Activated naive CD8-positive, alpha-beta T cell (primary cell): Measurements from ENCODE around the gene FAM219A.
A peak's percentile ranks its signal among the peaks of the same experiment; 100 is the strongest.

ENCODE experiments used
- H3K27ac Mint-ChIP-seq: one replicate; pipeline ENCODE4 v1.8.0; 2021; ENCODE audit warnings: mixed read lengths
- H3K27me3 Mint-ChIP-seq: one replicate; pipeline ENCODE4 v1.8.0; 2021; ENCODE audit warnings: mixed read lengths
- H3K36me3 Mint-ChIP-seq: one replicate; pipeline ENCODE4 v1.8.0; 2021; ENCODE audit warnings: mixed read lengths
- H3K4me1 Mint-ChIP-seq: one replicate; pipeline ENCODE4 v1.8.0; 2021; ENCODE audit warnings: low read depth, mixed read lengths
- H3K4me3 Mint-ChIP-seq: one replicate; pipeline ENCODE4 v1.8.0; 2021; ENCODE audit warnings: mild to moderate bottlenecking, mixed read lengths
- H3K9me3 Mint-ChIP-seq: one replicate; pipeline ENCODE4 v1.8.0; 2021; ENCODE audit warnings: low read depth, mixed read lengths

Gene FAM219A, protein sequence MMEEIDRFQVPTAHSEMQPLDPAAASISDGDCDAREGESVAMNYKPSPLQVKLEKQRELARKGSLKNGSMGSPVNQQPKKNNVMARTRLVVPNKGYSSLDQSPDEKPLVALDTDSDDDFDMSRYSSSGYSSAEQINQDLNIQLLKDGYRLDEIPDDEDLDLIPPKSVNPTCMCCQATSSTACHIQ

DNA sequence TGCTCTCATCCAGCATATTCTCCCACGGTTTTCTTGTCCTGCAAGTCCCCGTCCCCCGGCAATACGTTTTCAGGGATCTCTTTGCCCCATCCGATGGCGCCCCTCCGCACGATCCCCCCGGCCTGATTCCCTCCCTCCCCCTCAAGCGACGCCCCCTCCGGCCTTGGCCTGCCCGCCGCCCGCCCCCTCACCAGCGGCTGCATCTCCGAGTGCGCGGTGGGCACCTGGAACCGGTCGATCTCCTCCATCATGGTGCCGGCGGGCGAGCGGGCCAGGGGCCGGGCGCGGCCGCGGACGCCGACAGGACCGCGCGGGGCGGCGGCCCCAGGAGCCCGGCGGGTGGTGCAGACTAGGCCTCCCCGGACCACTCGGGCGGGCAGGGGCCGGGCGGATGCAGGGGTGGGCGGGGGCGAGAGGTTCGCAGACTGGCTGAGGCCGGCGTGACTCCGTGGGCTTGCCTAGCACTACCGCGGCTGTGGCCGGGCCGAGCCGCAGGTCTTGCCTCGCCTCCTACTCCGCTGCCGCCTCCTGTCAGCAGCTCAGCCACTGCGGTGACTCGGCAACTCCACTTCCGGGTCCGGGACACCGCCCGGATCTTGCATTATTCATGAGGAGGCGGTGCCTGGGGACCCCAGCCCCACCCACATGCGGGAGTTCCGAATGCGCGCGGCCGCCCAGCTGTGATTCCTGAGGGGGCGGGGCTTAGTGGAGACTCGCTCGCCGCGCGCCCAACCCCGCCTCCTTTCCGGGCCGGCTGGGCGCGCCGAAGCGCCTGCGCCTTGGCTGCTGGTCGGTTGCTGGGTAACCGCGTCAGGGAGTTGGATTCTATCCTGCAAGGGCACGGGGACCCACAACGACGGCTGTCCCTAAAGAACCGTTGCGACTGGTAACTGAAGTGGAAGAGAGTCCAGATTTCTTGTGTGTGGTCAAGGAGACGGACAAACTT, at the start of gene FAM219A, which contains the start of gene DNAI1:
Gene FAM219A (minus strand): TSS at position 558 of the 946 bp plus-strand sequence. CDS start 307 bp downstream, at position 251.
Gene DNAI1 (plus strand): TSS at position 793 of the 946 bp plus-strand sequence. CDS start 201 bp downstream, outside the sequence.
- Mint-ChIP-seq H3K9me3 (no peaks in the 10 kb centered on the region), H3K36me3 (peaks cover 2% of the 10 kb centered on the region), H3K27ac (peak within 1 kb of the TSS; percentile 50), H3K4me3 (peak within 1 kb of the TSS; percentile 93), H3K4me1 (peaks cover 39% of the 10 kb centered on the region), H3K27me3 (no peaks in the 10 kb centered on the region)

DNA sequence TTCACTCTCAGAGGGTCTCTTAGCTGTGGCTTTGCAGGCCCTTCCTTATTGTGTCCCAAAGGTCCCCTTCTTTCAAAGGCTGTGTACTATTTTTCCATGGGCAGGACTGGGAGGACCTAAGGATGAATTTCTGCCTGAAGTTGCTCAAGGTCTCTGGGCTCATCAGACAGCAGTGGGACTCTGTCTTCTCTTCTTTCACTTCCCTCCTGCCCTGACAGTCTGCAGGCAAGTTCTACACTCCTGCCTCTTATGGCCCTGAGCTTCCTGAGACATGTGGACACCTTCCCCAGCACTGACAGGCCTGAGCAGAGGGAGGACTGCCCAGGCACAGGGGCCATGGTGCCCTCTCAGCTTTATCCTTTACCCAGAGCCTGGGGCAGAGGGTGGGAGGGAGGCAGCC, 49.6 kb upstream of the FAM219A start:
- no peaks in the 10 kb centered on the region for H3K4me1 Mint-ChIP-seq
- H3K9me3 Mint-ChIP-seq, result no peaks in the 10 kb centered on the region
- peaks cover 4% of the 10 kb centered on the region for H3K27me3 Mint-ChIP-seq
- no peaks in the 10 kb centered on the region for H3K36me3 Mint-ChIP-seq
- H3K27ac Mint-ChIP-seq, result no peak overlapping the region
- no peak overlapping the region for H3K4me3 Mint-ChIP-seq

DNA sequence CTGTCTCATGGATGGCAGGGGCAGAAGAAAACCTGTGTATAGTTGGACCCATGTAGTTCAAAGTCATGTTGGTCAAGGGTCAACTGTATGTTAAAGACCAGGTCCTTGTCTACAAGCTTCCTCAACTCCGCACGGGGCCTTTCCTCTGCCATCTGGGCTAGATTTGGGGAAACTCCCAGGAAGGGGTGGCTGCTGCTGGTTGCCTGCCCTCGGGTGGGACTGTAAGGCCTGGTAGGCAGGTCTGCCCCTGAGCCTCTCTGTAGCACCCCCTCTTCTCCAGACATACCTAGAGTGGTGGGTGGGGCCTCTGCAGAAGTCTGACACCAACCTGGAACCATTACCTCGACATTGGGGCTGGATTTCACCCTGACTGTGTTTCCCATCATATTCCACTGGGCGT, 49.2 kb upstream of the FAM219A start:
- Mint-ChIP-seq H3K9me3 (no peaks in the 10 kb centered on the region), H3K4me1 (no peaks in the 10 kb centered on the region), H3K4me3 (no peak overlapping the region), H3K27me3 (peaks cover 4% of the 10 kb centered on the region), H3K27ac (no peak overlapping the region), H3K36me3 (no peaks in the 10 kb centered on the region)

DNA sequence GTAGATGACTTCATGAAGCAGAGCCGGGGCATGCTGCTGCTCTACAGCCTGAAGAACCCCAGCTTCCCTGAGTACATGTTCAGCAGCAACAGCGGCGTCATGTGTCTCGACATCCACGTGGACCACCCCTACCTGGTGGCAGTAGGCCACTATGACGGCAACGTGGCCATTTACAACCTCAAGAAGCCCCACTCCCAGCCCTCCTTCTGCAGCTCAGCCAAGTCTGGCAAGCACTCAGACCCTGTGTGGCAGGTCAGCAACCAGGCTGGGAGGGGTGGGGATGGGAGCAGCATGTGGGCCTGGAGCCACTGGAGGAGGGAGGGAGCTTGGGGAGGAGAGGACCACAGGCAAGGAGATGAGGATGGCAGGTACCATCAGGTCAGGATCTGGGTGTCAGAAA, 48.3 kb upstream of the FAM219A start:
- Mint-ChIP-seq H3K4me1 (no peaks in the 10 kb centered on the region), H3K27ac (no peak overlapping the region), H3K27me3 (peaks cover 4% of the 10 kb centered on the region), H3K36me3 (no peaks in the 10 kb centered on the region), H3K9me3 (no peaks in the 10 kb centered on the region), H3K4me3 (no peak overlapping the region)

DNA sequence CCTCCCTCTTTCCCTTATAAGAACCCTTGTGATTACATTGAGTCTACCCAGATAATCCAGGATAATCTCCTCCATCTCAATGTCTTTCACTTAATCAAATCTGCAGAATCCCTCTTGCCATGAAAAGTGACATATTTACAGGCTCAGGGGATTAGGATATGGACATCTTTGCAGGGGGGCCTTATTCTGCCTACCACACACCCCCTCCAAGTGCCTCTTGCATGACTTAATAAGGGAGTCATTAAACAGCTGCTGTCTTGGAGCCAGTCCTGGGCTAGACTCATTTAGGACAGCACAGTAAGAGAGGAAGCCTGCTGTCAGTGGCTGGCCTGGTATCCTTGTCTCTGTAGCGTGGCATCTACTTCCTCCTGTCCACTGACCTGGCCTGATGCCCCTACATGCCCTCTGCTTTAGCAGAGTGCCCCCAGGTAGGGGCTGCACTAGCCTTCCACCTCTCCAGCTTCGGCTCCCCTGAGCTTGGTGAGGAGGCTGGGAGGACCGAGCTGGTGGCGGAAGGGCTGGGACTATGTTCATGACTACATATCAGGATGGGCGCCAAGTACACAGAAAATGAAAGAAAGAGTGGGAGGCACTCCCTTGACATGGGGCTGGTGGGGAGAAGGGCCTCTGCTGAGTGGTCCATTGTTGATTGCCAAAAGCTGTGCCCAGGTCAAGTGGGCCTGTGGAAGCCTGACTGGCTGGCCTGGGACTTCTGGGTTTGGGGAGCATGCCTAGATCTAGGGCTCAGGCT, 47.2 kb upstream of the FAM219A start:
- Mint-ChIP-seq H3K36me3 (no peaks in the 10 kb centered on the region), H3K27ac (no peak overlapping the region), H3K4me3 (no peak overlapping the region), H3K4me1 (no peaks in the 10 kb centered on the region), H3K27me3 (peaks cover 4% of the 10 kb centered on the region), H3K9me3 (no peaks in the 10 kb centered on the region)

DNA sequence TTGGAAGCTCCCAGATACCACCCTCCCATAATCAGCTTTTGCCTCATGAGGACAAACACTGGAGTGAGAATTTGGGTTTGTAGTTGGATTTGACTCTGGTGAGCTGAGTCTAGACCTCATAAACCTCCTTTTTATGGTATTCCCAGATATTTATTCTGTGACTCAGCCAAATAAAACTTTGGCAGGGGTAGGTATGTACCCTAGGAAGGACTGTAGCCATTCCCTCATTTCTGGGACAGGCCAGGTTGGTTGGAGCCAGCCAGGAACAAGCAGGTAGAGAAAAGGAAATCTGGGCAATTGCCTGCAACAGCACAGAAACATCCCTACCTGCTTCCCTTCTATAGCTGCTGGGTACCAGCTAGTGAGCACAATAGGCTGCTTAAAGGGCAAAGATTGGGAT, 45.0 kb upstream of the FAM219A start:
- Mint-ChIP-seq H3K4me1 (peaks cover 1% of the 10 kb centered on the region), H3K4me3 (no peak overlapping the region), H3K36me3 (no peaks in the 10 kb centered on the region), H3K27ac (no peak overlapping the region), H3K9me3 (no peaks in the 10 kb centered on the region), H3K27me3 (peaks cover 4% of the 10 kb centered on the region)

DNA sequence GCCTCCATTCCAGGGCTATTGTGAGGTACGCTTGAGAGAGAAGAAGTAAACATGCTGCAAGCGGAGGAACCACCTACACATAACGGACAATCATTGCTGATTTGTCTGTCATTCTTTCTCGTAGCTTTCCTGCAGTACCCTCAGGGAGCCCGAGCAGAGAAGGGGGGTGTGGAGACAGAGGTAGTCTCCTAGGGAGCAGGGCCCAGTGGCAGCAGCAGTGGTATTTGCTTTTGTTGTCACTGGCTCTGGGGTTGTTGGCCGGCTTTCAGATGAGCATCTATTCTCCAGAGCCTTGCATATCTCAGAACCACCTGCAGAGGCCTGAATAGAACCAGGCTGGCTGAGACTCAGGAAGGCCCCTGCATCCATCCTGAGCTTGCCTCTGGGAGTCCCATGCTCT, 44.5 kb upstream of the FAM219A start:
- peaks cover 1% of the 10 kb centered on the region for H3K4me1 Mint-ChIP-seq
- H3K36me3 Mint-ChIP-seq, result no peaks in the 10 kb centered on the region
- no peak overlapping the region for H3K27ac Mint-ChIP-seq
- H3K4me3 Mint-ChIP-seq, result no peak overlapping the region
- H3K27me3 Mint-ChIP-seq, result peaks cover 4% of the 10 kb centered on the region
- no peaks in the 10 kb centered on the region for H3K9me3 Mint-ChIP-seq

DNA sequence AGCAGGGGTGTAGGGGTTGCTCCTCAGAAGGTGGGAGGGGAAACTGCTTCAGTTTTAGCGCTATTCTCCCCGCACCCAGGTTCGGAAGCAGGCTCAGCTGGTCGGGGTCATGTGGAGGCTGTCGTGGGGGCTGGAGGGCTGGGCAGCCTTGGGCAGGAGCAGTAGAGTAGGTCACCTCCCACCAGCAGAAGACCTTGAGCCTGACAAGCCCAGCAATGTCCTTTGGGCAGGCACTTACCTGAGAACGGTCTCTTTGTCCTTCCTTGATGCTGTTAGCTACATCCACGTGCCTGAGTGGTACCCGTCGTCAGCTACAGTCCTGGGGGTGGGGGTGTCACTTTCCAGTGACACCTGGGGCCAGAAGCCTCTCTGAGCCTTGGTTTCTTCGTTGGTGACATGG, 44.1 kb upstream of the FAM219A start:
- H3K27me3 Mint-ChIP-seq, result peaks cover 4% of the 10 kb centered on the region
- no peaks in the 10 kb centered on the region for H3K9me3 Mint-ChIP-seq
- H3K4me1 Mint-ChIP-seq, result peaks cover 1% of the 10 kb centered on the region
- H3K4me3 Mint-ChIP-seq, result no peak overlapping the region
- no peak overlapping the region for H3K27ac Mint-ChIP-seq
- H3K36me3 Mint-ChIP-seq, result no peaks in the 10 kb centered on the region

DNA sequence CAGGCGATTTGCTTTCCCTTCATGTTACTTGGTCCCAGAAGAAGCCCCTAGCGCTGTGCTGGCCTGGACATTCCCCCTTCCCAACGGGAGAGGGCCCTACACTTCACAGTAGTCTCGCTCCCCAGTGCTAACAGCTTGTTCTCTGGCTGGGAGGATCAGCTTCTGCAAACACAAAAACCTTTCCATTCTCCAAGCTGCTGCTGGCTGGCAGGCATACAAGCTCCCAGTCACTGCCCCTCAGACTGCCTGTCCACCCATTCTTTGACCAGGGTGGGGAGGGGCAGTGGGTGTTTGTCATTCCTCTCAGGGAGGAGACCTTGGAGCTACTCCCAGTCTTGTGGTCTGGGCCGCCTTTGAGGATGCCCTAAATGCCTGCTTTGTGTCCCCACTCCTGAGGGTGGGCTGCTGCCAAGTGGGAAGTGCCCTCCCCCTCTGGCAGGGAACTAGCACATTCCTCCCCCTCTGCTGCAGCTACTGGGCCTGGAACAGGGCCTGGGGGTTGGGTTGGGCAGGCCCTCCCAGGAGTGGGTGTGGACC, 43.6 kb upstream of the FAM219A start:
- H3K36me3 Mint-ChIP-seq, result no peaks in the 10 kb centered on the region
- no peak overlapping the region for H3K27ac Mint-ChIP-seq
- no peak overlapping the region for H3K4me3 Mint-ChIP-seq
- no peaks in the 10 kb centered on the region for H3K9me3 Mint-ChIP-seq
- H3K27me3 Mint-ChIP-seq, result peaks cover 4% of the 10 kb centered on the region
- peaks cover 1% of the 10 kb centered on the region for H3K4me1 Mint-ChIP-seq

DNA sequence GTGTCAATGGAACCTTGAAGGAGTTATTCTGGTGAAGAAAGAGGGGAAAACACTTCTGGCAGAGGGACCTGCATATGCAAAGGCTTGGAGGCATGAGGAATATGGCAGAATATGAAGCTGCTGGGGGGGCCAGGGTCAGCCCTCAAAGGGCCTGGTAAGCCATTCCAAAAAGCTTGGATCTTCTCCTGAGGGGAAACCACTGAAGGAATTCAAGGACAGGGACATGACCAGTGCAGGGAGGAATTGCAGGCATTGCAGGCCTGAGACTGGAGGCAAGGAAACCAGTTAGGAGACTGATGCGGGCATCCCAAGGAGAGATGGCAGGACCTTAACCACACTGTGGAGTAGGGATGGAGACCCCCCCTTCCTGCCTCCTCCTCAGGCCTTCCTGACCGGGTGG, 43.0 kb upstream of the FAM219A start:
- no peaks in the 10 kb centered on the region for H3K36me3 Mint-ChIP-seq
- H3K9me3 Mint-ChIP-seq, result no peaks in the 10 kb centered on the region
- peaks cover 1% of the 10 kb centered on the region for H3K4me1 Mint-ChIP-seq
- H3K4me3 Mint-ChIP-seq, result no peak overlapping the region
- peaks cover 4% of the 10 kb centered on the region for H3K27me3 Mint-ChIP-seq
- no peak overlapping the region for H3K27ac Mint-ChIP-seq

DNA sequence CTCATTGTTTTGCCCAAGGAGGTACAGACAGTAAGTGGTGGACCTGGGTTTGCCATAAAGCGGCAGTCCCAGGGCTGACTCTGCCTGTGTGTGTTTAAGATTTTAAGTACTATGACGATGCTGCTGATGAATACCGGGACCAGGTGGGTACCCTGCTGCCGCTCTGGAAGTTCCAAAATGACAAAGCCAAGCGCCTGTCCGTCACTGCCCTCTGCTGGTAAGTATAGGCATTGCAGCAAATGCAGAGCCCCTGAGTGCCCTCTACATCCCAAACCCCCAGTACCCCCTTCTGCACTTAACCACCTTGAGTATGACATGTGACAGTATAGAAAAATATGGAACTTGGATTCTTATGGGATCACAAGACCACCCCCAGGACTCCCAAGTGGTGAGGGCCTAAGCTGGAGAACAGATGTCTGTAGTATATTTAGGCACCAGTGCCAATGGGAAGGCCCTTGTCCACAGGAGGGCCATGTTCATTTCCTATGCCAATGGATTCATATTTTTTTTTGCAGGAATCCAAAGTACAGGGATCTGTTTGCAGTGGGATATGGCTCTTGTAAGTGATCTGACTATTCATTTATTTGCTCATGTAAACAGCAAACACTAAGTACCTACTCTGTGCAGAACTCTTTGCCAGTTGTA, 42.4 kb upstream of the FAM219A start:
- H3K36me3 Mint-ChIP-seq, result no peaks in the 10 kb centered on the region
- H3K9me3 Mint-ChIP-seq, result no peaks in the 10 kb centered on the region
- H3K4me1 Mint-ChIP-seq, result peaks cover 1% of the 10 kb centered on the region
- H3K27me3 Mint-ChIP-seq, result peaks cover 4% of the 10 kb centered on the region
- no peak overlapping the region for H3K27ac Mint-ChIP-seq
- H3K4me3 Mint-ChIP-seq, result no peak overlapping the region

DNA sequence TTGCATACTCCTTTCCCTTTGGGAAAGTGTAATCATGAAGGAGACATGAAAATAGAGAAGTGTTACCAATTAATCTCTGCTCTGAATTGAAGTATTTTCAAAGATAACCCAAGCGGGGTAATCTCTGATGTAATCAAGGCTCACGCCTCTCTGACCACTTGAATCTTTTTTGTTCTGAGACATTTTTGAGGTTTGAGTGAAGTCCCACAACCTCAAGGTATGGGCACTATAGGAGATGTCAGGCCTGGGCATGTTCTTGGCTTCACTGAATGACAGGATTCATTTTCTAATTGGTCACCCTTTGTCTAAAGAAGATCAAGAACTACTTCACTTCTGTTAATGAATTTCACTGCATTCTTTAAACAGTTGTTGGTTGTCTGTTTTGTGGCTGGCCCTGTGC, 40.7 kb upstream of the FAM219A start:
- Mint-ChIP-seq H3K27ac (no peak overlapping the region), H3K4me1 (peaks cover 1% of the 10 kb centered on the region), H3K9me3 (no peaks in the 10 kb centered on the region), H3K36me3 (no peaks in the 10 kb centered on the region), H3K27me3 (peaks cover 2% of the 10 kb centered on the region), H3K4me3 (no peak overlapping the region)

DNA sequence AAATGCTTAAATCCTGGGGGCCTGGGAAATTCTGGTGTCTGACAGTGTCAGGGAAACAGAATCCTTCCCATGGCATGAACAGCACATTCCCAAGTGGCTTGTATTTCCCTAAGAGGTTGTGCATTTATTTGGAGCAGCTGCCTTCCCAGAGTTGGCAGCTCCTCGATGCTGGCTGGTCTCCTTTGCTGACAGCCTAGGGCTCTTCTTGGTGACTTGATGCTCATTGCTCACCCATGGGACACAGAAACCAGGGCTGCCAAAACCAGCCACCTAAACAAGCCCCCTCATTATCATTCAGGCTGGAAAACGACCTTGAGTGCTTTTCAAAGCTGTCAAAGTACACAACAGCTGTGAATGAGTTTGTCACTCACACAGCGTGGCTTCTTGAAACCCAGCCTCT, 40.2 kb upstream of the FAM219A start:
- Mint-ChIP-seq H3K4me3 (no peak overlapping the region), H3K27me3 (peaks cover 2% of the 10 kb centered on the region), H3K4me1 (peaks cover 1% of the 10 kb centered on the region), H3K9me3 (no peaks in the 10 kb centered on the region), H3K27ac (no peak overlapping the region), H3K36me3 (no peaks in the 10 kb centered on the region)

DNA sequence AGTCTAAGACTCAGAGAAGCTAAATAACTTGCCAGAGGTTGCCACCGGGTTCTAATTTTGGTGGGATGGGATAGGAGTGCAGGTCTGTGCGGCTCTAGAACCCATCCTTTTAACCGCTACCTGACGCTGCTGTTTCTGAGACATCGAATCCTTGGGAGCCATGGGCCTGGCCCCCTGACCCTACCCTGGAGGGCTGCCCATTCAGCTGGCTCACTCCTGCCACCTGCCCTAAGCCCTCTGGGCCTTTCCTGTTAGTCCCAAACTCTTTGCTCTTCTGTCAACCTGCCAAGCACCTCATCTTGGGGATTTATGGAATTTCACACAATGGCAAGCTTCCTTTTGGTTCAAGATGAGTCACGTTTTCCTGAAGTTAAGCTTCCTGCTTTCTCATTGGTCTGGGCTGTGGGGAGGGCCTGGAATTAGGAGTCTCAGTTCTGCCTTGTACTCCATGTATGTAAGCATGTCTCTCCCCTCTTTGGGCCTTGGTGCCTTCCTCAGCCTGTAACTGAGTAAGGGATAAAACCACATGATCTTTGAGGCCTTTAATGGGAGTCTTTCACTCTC, 37.9 kb upstream of the FAM219A start:
- H3K27me3 Mint-ChIP-seq, result peaks cover 2% of the 10 kb centered on the region
- H3K36me3 Mint-ChIP-seq, result no peaks in the 10 kb centered on the region
- H3K27ac Mint-ChIP-seq, result no peak overlapping the region
- no peak overlapping the region for H3K4me3 Mint-ChIP-seq
- H3K4me1 Mint-ChIP-seq, result peaks cover 1% of the 10 kb centered on the region
- H3K9me3 Mint-ChIP-seq, result no peaks in the 10 kb centered on the region
